Measurements from ENCODE around the gene HMX2.

GRCh38 chr10:123141791-123142700, 5.9 kb upstream of the HMX2 start:
- no peak for TF ChIP-seq EZH2 (IDR thresholded peaks at IDR 0.05)
- TF ChIP-seq CTCF (IDR thresholded peaks at IDR 0.05 in 2 of 3, conservative IDR thresholded peaks at IDR 0.05 in 1 of 3; ENCODE audit: borderline replicate concordance in 1 of 3, insufficient read depth in 1 of 3, low read depth in 2 of 3, low read length in 2 of 3), result no peak
